HG03039 (cell line): Measurements from ENCODE around the gene BLMH.
"Not testable (repeated sequence)": the region's sequence is repeated elsewhere in the genome, so short reads cannot be mapped to it uniquely, and the experiment has no call there.

ENCODE experiments used
- ATAC-seq: cut with Tn5 transposase; IDR thresholded peaks from one replicate; pipeline ENCODE4 v1.9.1; 2021; ENCODE audit warnings: mild to moderate bottlenecking, moderate library complexity; ENCODE audit not compliant: unreplicated experiment

BLMH gene

GRCh38 chr17:30208214-30208613, 83.5 kb downstream of the BLMH start:
- no peak for ATAC-seq

- no peak for ATAC-seq
Measured at GRCh38 chr17:30207655-30208054, 84.1 kb downstream of the BLMH start.

- ATAC-seq: no peak
Measured at GRCh38 chr17:30203471-30203981, 88.2 kb downstream of the BLMH start.

- not testable (repeated sequence) for ATAC-seq
Measured at GRCh38 chr17:30200656-30201055, 91.1 kb downstream of the BLMH start.

DNA sequence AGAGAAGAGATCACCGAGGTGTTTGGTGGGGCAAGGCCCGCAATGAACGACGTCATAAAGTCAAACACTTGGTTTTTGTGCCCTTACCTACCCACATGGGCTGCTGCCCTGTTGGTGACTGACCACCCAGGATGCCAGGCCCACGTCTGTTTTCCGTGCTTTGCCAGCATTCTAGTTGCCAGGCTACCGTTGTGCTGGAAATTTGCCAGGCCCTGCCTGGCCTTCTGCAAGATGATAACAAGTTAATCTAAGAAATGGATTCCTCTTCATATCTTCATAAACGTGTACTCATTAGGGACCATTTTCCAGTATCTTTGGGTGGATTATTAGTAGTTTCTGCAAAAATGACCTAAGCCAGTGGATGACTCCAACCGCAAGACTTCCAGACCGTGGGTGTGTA, 91.6 kb downstream of the BLMH start:
- ATAC-seq: no peak

- ATAC-seq: no peak
Measured at GRCh38 chr17:30199600-30199999, 92.1 kb downstream of the BLMH start.
